MCF 10A (cell line): Measurements from ENCODE around the gene FAM3D. TPM values are rescaled to one million over a fixed set of nuclear protein-coding genes. Genes with fewer than 3 reads are reported as not detected.
A peak's percentile ranks its signal among the peaks of the same experiment; 100 is the strongest.

Source experiments
- BruUV-seq: library from RNA; stranded (reverse); fragments of 400-500 nt; replicated peaks from 2 replicates; lab custom pipeline; 2021; lab: Mats Ljungman, UMichigan
- CTCF ChIA-PET: fragments of 300-600 bp; sonication (Branson Sonifier 250); formaldehyde crosslinking; extraction: SDS; loops from one replicate; lab custom pipeline; 2021; ENCODE audit warnings: antibody characterized with exemption, inconsistent platforms; lab: Yijun Ruan, JAX
- POLR2A ChIA-PET: fragments of 300-600, 350-650 bp; sonication (Branson Sonifier 250); formaldehyde crosslinking; extraction: SDS; loops from one replicate; lab custom pipeline; 2020; ENCODE audit warnings: antibody characterized with exemption, inconsistent platforms; lab: Yijun Ruan, JAX
- DNase-seq: peaks from one replicate; pipeline ENCODE4 v3.0.0-alpha.2; 2018; ENCODE audit not compliant: unreplicated experiment
- H3K27ac Mint-ChIP-seq: one replicate; pipeline ENCODE4 v1.8.0; 2022; ENCODE audit warnings: mild to moderate bottlenecking, low read depth, mixed read lengths; ENCODE audit not compliant: unreplicated experiment
- H3K27me3 Mint-ChIP-seq: one replicate; pipeline ENCODE4 v1.8.0; 2022; ENCODE audit warnings: mixed read lengths; ENCODE audit not compliant: insufficient read depth, unreplicated experiment
- H3K36me3 Mint-ChIP-seq: one replicate; pipeline ENCODE4 v1.8.0; 2022; ENCODE audit warnings: mild to moderate bottlenecking, moderate library complexity, mixed read lengths; ENCODE audit not compliant: insufficient read depth, unreplicated experiment
- H3K4me1 Mint-ChIP-seq: one replicate; pipeline ENCODE4 v1.8.0; 2022; ENCODE audit warnings: mixed read lengths; ENCODE audit not compliant: insufficient read depth, unreplicated experiment
- H3K4me3 Mint-ChIP-seq: one replicate; pipeline ENCODE4 v1.8.0; 2022; ENCODE audit warnings: mild to moderate bottlenecking, moderate library complexity, mixed read lengths; ENCODE audit not compliant: unreplicated experiment
- H3K9me3 Mint-ChIP-seq: one replicate; pipeline ENCODE4 v1.8.0; 2022; ENCODE audit warnings: mixed read lengths; ENCODE audit not compliant: unreplicated experiment
- CTCF ChIP-seq: fragments of 200-600 bp; IDR thresholded peaks from one replicate; pipeline ENCODE4 v1.8.0; 2022; ENCODE audit warnings: antibody characterized with exemption, mild to moderate bottlenecking; ENCODE audit not compliant: unreplicated experiment
- intact Hi-C: fragments of 100-400 bp; cut with micrococcal nuclease; formaldehyde crosslinking; loops from 2 replicates; pipeline ENCODE4 v1.14.1; 2022
- total RNA-seq: library from RNA; stranded (reverse); gene quantifications from 2 replicates; pipeline ENCODE4 v1.2.3, GENCODE V29; 2022

Gene FAM3D
- total RNA-seq, 1 experiment from 2014 or later, result not detected

GRCh38 chr3:58693940-58694850 is 27.6 kb upstream of the FAM3D start:
- TF ChIP-seq CTCF, result no peak
- Mint-ChIP-seq H3K27me3 (no peaks in the 10 kb centered on the region), H3K9me3 (peaks cover 26% of the 10 kb centered on the region), H3K4me1 (no peaks in the 10 kb centered on the region), H3K36me3 (no peaks in the 10 kb centered on the region), H3K27ac (no peak overlapping the region), H3K4me3 (no peak overlapping the region)
- no peak for DNase-seq
- intact Hi-C loops, result no loop called here
- BruUV-seq, result no TSS peak
- CTCF ChIA-PET, result interaction anchor here (0.7 to 0.9 kb wide), 3 partner anchors 15 to 1162 kb away, joined by 3 read pairs; no protein-coding TSS in a partner anchor
- POLR2A ChIA-PET, result no interaction called here

GRCh38 chr3:58692484-58692883 is 25.9 kb upstream of the FAM3D start:
- H3K4me1 Mint-ChIP-seq, result no peaks in the 10 kb centered on the region
- H3K27me3 Mint-ChIP-seq, result no peaks in the 10 kb centered on the region
- H3K9me3 Mint-ChIP-seq, result peaks cover 26% of the 10 kb centered on the region
- intact Hi-C loops, result no loop called here
- H3K4me3 Mint-ChIP-seq, result no peak overlapping the region
- ChIA-PET CTCF (interaction anchor here (0.7 kb wide), 1 partner anchor 15 kb away, joined by 3 read pairs; no protein-coding TSS in a partner anchor), POLR2A (no interaction called here)
- H3K27ac Mint-ChIP-seq, result no peak overlapping the region
- TF ChIP-seq CTCF, result no peak
- H3K36me3 Mint-ChIP-seq, result no peaks in the 10 kb centered on the region
- DNase-seq, result no peak
- no TSS peak for BruUV-seq

GRCh38 chr3:58691997-58692396 is 25.4 kb upstream of the FAM3D start:
- no peak for TF ChIP-seq CTCF
- Mint-ChIP-seq H3K36me3 (no peaks in the 10 kb centered on the region), H3K4me1 (no peaks in the 10 kb centered on the region), H3K27ac (no peak overlapping the region), H3K27me3 (peaks cover 1% of the 10 kb centered on the region), H3K9me3 (peaks cover 26% of the 10 kb centered on the region), H3K4me3 (no peak overlapping the region)
- peak; percentile 46 for DNase-seq
- CTCF ChIA-PET, result interaction anchor here (0.7 kb wide), 1 partner anchor 14 kb away, joined by 3 read pairs; no protein-coding TSS in a partner anchor
- POLR2A ChIA-PET, result no interaction called here
- BruUV-seq, result no TSS peak
- intact Hi-C loops, result no loop called here

- peaks cover 4% of the 10 kb centered on the region for H3K36me3 Mint-ChIP-seq
- POLR2A ChIA-PET, result no interaction called here
- no peak for TF ChIP-seq CTCF
- no TSS peak for BruUV-seq
- H3K27ac Mint-ChIP-seq, result no peak overlapping the region
- H3K4me3 Mint-ChIP-seq, result no peak overlapping the region
- no peaks in the 10 kb centered on the region for H3K4me1 Mint-ChIP-seq
- CTCF ChIA-PET, result interaction anchor here (0.7 to 0.8 kb wide), 2 partner anchors 14 kb away, joined by 3 read pairs; no protein-coding TSS in a partner anchor
- no peak for DNase-seq
- H3K9me3 Mint-ChIP-seq, result peaks cover 35% of the 10 kb centered on the region
- H3K27me3 Mint-ChIP-seq, result peaks cover 10% of the 10 kb centered on the region
- intact Hi-C loops, result no loop called here
Observed at GRCh38 chr3:58690490-58690889, 23.9 kb upstream of the FAM3D start.
